Measurements from ENCODE around the gene SPTB.
A peak's percentile ranks its signal among the peaks of the same experiment; 100 is the strongest.
"Not testable (repeated sequence)": the region's sequence is repeated elsewhere in the genome, so short reads cannot be mapped to it uniquely, and the experiment has no call there.

Gene SPTB

GRCh38 chr14:64815257-64815656, 64.5 kb downstream of the SPTB start:
- DNase-seq: no peak

- DNase-seq: peak in 1 of 2 experiments; percentile 77
Observed at GRCh38 chr14:64812412-64812811, 67.3 kb downstream of the SPTB start.

GRCh38 chr14:64811676-64812075, 68.0 kb downstream of the SPTB start:
- DNase-seq: no peak

- no peak for DNase-seq
Observed at GRCh38 chr14:64808449-64808848, 71.3 kb downstream of the SPTB start.

GRCh38 chr14:64807551-64807950, 72.2 kb downstream of the SPTB start:
- DNase-seq: no peak

- DNase-seq: no peak
Observed at GRCh38 chr14:64806862-64807495, 72.7 kb downstream of the SPTB start.

GRCh38 chr14:64806202-64806861, 73.4 kb downstream of the SPTB start:
- DNase-seq: no peak

- not testable (repeated sequence) for DNase-seq
Observed at GRCh38 chr14:64805646-64806045, 74.1 kb downstream of the SPTB start.

GRCh38 chr14:64804754-64805260, 74.9 kb downstream of the SPTB start:
- no peak for DNase-seq

GRCh38 chr14:64801800-64802199, 77.9 kb downstream of the SPTB start:
- peak in 1 of 2 experiments; percentile 30 for DNase-seq

- DNase-seq: no peak
Observed at GRCh38 chr14:64801046-64801445, 78.7 kb downstream of the SPTB start.

- DNase-seq: peak in 1 of 2 experiments; percentile 28
Observed at GRCh38 chr14:64800000-64800399, 79.7 kb downstream of the SPTB start.

GRCh38 chr14:64799555-64799954, 80.2 kb downstream of the SPTB start:
- DNase-seq: no peak

- DNase-seq: no peak
Observed at GRCh38 chr14:64796369-64796768, 83.3 kb downstream of the SPTB start.

- DNase-seq: no peak
Observed at GRCh38 chr14:64795921-64796320, 83.8 kb downstream of the SPTB start.

GRCh38 chr14:64795211-64795610, 84.5 kb downstream of the SPTB start:
- DNase-seq: no peak

GRCh38 chr14:64792871-64793560, 86.7 kb downstream of the SPTB start:
- DNase-seq: no peak

GRCh38 chr14:64792231-64792630, 87.5 kb downstream of the SPTB start:
- no peak for DNase-seq

GRCh38 chr14:64790478-64790877, 89.2 kb downstream of the SPTB start:
- DNase-seq: no peak

GRCh38 chr14:64789696-64790095, 90.0 kb downstream of the SPTB start:
- no peak for DNase-seq

GRCh38 chr14:64788706-64789105, 91.0 kb downstream of the SPTB start:
- no peak for DNase-seq

GRCh38 chr14:64787619-64788018, 92.1 kb downstream of the SPTB start:
- no peak for DNase-seq

GRCh38 chr14:64786296-64787149, 93.2 kb downstream of the SPTB start:
- no peak for DNase-seq

Measured in NCI-H526 (cell line).